ENCODE measurements around the gene PCDHB1.

Gene PCDHB1, protein sequence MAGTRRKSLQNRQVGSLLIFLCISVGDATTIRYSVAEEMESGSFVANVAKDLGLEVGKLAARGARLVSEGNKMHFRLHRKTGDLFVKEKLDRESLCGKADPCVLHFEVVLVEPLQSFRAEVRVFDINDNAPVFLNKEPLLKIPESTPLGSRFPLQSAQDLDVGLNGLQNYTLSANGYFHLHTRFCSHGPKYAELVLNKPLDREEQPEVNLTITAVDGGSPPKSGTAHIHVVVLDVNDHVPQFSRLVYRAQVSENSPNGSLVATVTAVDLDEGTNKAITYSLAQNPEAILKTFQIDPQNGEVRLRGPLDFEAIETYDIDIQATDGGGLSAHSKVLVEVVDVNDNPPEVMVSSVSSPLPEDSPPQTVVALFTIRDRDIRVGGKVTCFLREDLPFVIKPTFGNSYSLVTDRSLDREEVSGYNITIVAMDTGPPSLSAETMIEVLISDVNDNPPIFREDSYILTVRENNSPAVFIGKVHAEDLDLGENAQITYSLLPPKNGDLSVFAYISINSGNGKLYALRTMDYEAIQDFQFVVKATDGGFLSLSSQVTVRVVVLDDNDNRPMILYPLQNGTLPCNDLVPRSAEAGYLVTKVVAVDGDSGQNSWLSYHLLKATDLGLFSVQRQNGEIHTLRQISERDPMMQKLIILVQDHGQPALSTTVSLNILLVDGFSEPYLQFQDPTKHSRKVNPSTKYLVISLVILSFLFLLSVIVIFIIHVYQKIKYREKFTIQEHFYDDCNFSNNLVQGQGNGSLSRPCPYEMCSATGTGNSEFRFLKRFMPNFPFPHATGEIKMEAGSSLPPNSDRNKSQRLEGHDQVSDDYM

GRCh38 chr5:141050622-141051520 is at the start of gene PCDHB1:
Gene PCDHB1, plus strand, starts transcription at chr5:141051374. Its CDS starts 97 bp downstream, at chr5:141051471.
- DNase-seq, result no peak

- DNase-seq, result no peak
Observed at GRCh38 chr5:141001446-141001843, 49.7 kb upstream of the PCDHB1 start.

- peak; percentile 6 for DNase-seq
Observed at GRCh38 chr5:141001844-141002604, 49.1 kb upstream of the PCDHB1 start.

GRCh38 chr5:141002605-141002965 is 48.6 kb upstream of the PCDHB1 start:
- no peak for DNase-seq

- DNase-seq, result no peak
Observed at GRCh38 chr5:141003031-141003430, 48.1 kb upstream of the PCDHB1 start.

GRCh38 chr5:141003791-141004611 is 47.2 kb upstream of the PCDHB1 start:
- DNase-seq, result peak; percentile 26

DNA sequence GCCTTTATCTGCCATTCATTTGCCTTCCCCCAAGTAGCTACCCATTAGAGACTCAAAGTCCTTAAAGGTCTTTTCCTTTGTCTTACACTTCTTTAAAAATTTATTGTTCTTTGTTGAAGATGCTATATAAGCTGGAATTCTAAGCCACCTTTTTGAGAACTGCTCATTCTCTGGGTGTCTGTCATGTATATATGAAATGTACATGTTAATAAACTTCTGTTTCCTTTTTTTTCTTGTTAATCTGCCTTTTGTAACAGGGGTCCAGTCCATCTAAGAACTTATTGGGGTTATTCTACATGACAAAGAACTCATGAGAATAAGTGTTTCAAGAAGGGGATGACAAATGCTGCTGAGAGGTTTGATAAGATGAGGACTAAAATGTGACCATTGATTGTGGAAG is 43.4 kb upstream of the PCDHB1 start:
- DNase-seq, result no peak

DNA sequence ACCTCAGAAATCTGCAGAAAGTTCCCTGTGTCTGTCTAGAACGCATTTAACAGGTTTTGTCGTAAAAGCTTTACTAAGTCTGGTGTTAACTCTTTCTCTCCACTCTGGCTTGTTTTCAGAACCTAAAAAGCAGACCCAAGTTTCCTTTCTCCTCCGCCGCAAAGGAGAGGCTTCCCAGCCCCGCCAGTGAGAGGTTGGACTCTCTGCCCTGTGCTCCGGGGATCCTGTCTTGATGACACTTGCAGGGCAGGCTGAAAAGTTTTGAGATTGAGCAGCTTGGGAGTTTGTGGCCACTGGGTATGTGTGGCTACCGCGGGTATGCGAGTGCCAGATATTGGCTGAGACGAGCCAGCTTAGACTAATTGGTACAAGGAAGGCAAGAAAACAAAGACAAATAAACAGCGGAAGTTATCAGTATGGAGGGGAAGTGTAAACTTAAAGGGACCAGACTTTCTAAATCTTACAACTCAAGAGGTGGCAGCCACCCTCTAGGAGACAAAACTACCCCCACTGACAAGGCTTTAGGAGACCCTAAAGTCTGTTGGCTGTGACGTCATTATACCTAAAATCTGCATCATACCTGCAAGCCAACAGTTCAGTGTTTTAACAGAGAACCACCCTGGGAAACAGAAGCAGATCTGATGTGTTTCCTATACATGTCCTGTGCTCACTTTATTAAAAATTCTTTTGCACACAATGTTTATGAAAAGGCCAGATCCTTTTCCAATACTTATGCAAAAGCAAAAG is 41.0 kb upstream of the PCDHB1 start:
- DNase-seq, result no peak

DNA sequence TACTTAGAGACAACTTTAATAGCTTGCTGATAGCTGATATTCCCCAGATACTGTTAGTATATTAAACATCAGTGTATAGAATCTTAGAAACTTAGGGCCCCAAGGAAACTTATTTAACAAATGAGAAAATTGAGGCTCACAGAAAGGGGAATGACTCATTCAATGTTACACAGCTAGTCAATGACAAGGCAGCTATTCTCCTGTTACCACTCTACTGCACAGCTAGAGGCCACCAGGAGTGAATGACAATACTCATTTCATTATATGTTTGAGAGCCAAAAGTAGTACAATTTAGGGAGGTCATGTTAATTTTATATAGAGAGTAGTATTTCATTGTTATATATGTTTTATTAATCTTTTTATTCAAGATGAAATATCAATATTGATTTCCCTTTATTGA is 33.2 kb upstream of the PCDHB1 start:
- DNase-seq, result no peak

DNA sequence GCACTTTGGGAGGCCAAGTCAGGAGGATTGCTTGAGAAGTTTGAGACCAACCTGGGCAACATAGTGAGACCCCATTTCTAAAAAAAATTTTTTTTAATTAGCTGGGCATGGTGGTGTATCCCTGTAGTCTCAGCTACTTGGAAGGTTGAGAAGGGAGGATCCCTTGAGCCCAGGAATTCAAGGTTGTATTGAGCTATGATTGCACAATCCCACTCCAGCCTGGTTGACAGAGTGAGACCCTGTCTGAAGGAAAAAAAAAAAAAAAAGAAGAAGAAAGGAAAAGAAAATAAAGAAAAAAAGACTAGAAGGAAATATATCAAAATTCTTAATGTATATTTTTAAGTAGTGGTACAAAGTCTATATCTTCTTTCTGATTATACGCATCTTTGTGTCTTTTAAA is 28.8 kb upstream of the PCDHB1 start:
- no peak for DNase-seq

DNA sequence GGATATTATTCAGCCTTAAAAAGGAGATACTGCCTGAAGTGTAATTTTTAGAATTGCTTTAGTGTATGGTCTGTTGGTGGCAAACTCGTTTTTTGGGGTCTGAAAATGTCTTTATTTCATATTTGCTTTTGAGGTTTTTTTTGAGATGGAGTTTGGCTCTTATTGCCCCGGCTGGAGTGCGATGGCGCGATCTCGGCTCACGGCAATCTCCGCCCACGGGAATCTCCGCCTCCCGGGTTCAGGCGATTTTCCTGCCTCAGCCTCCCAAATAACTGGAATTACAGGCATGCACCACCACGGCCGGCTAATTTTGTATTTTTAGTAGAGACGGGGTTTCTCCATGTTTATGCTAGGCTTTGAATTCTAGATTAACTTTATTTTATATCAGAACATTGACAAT is 20.2 kb upstream of the PCDHB1 start:
- DNase-seq, result no peak

DNA sequence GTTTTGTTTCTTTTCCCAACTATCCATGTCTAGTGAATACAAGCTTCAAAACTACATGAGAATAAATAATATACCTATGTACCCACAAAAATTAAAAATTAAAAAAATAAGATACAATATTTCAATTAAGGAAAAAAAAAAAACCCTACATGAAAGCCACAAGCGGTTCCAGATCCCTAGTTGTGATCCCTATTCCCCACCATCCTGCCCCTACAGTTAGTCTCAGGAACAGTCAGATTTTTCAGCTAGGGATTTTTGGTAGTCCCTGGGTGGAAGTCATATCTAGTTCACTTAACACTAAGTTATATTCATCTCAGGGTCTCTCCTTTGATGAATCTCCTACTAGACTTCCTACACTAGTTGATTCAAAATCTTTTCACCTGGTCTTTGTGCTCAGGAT is 18.5 kb upstream of the PCDHB1 start:
- DNase-seq, result no peak

DNA sequence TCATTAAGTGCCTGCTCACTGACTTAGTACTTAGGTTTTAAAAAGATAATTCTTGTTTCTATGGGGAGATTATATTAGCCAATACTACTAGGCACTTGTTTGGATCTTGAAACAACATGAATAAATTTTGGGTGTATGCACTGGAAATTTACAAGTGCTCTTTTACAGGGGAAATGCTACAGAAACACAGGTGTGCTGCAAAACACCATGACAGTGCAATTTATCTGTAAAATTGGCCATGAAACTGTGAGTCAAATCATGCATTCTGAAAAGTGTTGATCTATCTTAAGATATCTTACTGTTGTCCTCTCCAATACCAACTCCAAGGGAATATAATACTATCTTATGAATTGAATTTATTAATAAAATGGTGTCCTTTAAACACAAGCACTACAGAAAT is 12.1 kb upstream of the PCDHB1 start:
- no peak for DNase-seq

GRCh38 chr5:141039517-141039916 is 11.7 kb upstream of the PCDHB1 start:
- DNase-seq, result no peak

DNA sequence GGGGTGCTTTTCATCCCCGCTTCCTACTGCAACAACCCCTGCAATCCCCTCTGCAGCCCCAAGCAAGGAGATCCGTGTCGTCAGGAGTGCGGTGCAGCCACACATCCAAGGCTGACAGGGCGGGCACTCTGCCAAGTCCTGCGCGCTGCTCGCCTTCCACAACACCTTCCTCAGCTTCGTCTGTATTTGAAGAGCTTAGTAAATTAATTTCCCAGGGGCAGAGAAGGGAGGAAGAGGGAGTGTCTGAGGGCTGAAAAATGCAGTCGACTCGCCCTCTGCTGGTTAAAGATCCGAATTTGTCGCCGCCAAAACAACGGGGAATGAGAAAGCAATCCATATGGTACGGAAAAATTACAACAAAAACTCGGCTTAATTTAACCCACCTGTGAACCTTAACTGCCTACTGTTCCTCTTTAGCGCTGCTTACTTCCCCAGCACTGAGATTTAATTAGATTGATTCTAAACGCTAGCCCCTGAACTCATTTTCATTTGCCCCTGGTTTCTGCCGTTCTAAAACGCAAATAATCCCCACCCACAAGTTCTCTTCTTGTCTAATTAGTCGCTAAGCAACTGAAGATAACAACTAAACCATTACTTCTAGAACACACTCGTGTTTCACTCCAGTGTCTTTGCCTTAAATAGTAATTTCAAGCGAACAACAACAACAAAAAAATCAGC is 10.9 kb upstream of the PCDHB1 start:
- peak; percentile 75 for DNase-seq

DNA sequence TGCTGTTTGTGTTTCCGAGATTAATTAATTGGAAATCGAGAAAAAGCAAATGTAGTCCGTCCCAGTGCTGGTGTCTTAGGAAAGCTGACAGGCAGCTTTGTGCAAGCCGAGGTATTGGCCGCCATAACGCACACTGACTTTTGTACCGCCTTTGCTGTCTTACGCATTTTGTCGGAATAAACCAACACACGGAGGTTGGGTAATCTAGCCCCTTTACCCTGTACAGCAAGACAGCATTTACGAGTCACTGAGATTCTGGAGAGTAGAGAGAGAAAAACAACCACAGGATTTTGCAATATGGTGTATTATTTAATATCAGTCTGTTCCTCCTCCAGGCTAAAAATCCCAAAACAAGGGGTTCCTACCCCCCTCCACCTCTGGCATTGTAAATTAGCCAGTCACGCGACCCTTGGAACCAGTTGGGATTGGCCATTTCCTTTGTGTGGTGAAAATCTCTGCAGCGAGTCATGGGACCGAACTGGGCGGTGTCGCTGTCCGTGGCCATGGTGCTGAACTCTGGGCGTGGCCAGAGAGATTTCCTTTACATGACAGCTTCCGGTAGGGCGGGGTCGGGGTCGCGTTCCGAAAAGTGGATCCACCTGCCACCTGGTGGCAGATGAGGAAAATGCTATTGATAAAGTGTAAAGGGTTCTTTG is 10.3 kb upstream of the PCDHB1 start:
- DNase-seq, result peak; percentile 87

DNA sequence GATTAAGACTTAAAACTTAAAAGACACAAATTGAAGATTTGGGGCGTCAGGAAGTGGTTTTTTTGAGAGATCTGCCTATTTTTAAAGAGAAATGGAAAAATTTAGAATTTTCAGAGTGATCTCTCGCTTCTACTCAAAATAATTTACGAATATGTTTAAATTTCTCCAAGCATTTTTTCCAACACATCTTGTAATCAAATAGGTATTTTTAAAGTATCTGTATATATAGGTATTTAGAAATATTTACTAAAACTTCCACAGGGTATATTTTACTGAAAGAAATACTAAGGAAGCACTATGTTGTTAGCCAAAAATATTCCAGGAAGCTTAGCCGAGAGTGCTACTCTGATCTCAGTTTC is 9.8 kb upstream of the PCDHB1 start:
- no peak for DNase-seq

DNA sequence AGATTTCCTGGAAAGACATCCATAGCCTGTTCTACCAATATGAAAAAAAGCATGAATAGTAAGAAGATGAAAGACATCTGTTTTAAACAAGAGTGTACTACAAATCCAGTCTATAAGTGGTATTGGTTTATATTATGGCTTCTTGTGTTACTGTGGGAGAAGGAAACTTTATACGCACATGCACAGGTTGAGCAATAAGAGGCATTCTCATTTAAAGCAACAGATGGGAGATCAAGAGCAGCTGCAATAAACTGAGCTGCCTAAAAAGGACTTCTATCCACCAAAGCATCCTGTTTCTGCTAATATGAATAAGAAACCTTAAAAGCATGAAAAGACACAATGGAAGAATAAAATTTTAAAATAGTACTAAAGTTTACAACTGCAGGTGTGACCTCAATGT is 8.6 kb upstream of the PCDHB1 start:
- no peak for DNase-seq

DNA sequence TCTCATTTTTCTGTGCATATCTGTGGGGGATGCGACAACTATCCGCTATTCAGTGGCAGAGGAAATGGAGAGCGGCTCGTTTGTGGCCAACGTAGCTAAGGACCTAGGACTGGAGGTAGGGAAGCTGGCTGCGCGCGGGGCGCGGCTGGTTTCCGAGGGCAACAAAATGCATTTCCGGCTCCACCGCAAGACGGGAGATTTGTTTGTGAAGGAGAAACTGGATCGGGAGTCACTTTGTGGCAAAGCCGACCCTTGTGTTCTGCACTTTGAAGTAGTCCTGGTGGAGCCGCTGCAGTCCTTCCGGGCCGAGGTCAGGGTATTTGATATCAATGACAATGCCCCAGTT is 320 bp downstream of the PCDHB1 start:
- no peak for DNase-seq

DNA sequence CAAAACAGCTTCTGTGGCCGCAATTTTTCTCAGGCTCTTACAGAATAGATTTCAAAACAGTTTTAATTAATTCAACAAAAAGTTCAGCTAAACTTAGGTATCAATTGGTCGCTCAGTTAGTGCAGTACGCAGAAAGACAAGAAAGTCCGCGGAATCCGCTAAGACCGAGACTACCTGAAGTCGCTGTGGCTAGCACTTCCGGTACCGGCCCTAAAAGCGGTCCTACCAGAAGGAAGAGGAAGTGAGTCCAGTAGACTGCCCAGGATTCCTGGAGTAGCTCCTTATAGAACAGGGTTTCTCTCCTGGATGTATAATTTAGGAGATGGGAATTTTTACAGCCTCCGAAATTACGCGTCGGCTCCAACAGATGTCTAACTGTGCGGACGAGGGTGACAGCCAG is 26.7 kb downstream of the PCDHB1 start:
- DNase-seq, result no peak

Data from NCI-H1417 treated with DMSO at 0.1 percent for 48 hours (cell line).